GM21447 (cell line): Measurements from ENCODE around the gene EIF3I.
"Not testable (repeated sequence)": the region's sequence is repeated elsewhere in the genome, so short reads cannot be mapped to it uniquely, and the experiment has no call there.

Experiments used
- ATAC-seq: cut with Tn5 transposase; IDR thresholded peaks from one replicate; pipeline ENCODE4 v1.9.1; 2021; ENCODE audit not compliant: unreplicated experiment

EIF3I gene

GRCh38 chr1:32231843-32232432 is 9.7 kb downstream of the EIF3I start:
- ATAC-seq = no peak

GRCh38 chr1:32232558-32233304 is 10.5 kb downstream of the EIF3I start:
- no peak for ATAC-seq

DNA sequence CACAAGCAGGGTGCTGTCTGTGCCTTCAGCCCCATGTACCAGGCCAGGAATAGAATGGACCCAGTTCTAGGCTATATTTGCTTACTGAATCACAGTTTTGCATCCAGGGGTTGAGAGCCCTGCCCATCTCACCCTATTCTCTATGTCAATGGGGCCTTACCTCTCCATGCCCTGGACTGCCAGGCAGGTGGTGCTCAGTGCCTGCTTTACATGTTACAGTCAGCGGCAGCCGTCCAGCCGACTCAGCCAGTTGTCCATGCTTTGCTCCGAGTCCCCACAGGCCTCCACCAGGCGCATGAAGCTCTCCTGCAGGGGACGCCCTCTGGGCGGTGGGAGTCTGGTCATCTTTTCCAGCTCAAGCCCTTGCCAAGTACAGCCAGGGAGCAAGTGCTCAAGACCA is 12.6 kb downstream of the EIF3I start:
- ATAC-seq = no peak

DNA sequence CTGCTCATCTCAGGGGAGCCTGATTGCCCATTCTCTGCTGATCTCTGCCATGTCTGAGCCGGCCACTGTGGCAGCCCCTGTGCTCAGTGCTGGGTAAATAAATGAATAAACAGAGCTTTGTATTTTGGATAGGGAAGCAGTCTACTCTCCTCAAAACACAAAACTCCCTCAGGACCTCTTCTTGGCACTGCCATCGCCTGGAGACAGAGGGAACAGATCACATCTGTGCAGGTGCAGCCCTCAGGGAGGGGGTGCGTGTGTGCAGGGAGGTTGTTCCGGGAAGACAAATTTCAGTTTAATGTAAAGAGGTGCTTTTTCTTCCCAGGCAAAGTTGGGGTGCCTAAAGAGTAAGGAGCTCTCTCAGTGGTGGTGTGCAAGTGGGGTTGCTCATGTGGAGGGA is 17.1 kb downstream of the EIF3I start:
- no peak for ATAC-seq

- ATAC-seq = no peak
Measured at GRCh38 chr1:32239790-32240139, 17.6 kb downstream of the EIF3I start.

DNA sequence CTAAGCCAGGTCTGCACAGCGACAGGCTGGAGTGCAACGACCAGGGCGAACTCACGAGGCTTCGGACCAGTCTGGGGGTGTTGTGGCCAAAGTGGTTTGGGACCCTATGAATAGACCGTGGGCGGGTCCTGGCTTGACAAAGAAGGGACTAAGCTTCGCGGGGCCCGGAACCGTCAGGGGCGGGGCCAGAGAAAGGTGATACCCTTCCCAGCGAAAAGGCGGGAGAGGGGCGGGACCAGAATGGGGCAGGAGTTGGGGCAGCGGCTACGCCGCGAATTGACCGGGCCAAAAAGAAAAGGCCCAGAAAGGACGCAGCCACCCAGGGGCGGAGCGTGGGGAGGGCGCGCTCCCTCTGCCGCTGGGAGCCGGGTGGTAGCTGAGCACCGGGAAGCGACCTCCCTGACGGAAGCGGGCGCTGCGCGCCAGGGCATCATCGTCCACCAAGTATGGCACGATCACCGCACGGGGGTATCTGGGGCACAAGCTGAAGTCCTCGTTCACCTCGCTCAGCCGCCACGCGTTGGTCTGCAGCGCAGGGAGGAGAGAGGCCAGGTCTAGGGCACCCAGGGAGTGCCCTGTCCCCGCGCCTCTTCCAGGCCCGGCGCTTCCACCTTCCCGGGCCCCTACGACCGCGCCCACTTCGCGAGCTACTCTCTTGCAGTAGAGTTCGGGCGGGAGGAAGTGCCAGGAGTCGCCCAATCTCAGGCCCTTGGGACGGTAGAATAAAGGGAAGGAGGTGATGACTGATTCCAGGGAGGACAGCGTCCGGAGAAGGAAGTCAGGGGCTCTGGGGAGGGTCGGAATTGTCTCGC is 18.1 kb downstream of the EIF3I start:
- no peak for ATAC-seq

GRCh38 chr1:32241001-32241763 is 19.0 kb downstream of the EIF3I start:
- ATAC-seq = no peak

GRCh38 chr1:32242341-32242851 is 20.2 kb downstream of the EIF3I start:
- no peak for ATAC-seq

DNA sequence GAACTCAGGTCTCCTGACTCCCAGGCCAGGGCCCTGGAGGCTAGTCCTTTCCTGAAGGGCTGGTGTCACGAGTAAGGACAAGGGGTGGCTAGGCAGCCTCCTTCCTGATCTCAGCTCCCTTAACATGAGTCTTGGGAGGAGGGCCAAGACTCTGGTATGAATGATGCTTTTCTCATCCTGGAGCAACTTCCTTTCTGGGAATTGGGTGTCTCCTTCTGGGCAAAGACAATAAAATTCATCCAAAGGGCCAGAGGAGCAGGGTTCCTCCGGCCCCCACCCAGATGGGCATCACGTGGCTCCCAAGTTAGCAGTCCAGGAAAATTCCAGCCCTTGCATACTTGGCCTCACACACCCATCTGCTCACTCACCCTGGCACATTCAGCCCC is 24.7 kb downstream of the EIF3I start, which contains the start of gene FAM167B:
FAM167B (plus strand) TSS at position 335 of the 386 bp plus-strand sequence. CDS start 200 bp downstream, outside the sequence.
- no peak for ATAC-seq

DNA sequence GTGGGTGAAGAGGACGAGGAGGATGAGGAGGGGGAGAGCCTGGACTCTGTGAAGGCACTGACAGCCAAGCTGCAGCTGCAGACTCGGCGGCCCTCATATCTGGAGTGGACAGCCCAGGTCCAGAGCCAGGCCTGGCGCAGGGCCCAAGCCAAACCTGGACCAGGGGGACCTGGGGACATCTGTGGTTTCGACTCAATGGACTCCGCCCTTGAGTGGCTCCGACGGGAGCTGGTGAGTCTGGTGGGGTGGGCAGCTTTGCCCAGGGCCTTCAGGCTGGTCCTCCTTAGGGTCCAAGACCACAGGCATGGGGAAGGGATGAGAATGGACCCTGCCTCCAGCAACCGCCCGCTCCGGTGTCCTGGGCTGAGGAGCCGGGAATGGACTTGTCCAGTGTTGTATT is 25.2 kb downstream of the EIF3I start:
- ATAC-seq = no peak

- no peak for ATAC-seq
Measured at GRCh38 chr1:32247983-32248889, 26.0 kb downstream of the EIF3I start.

DNA sequence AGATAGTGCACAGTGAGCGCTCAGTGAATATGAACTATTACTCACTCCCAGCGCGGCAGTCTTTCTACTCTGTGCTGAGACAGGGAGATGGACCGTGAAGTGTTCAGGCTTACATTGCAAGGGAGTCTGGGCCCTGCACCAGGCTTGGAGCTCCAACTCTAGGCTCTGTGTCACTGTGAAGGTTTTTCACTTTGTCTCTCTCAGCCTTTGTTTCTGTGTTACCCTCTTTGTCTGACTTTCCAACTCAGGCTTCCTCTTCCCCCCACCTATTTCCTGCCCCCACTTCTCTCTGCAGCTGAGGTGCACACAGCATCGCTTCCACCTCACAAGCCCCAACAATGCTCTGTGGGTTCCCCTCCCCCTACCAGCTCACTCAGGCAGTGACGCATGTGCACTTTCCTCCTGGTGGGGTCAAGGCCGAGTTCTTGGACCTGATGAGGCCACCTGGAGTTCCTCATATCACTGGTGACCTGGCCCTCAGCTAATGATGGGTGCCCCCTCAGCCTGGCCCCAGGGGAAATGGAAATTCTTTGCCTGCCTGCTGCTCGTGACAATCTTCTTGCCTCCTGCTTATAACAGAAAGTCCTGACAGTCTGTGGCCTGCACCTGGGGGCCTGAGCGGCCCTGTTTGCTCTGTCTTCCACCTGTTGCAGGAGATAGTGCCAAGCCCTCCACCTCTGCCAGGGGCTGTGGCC is 27.8 kb downstream of the EIF3I start:
- peak; percentile 60 for ATAC-seq

GRCh38 chr1:32250893-32251716 is 28.9 kb downstream of the EIF3I start, which contains the start of gene LCK:
Gene LCK, plus strand, starts transcription at chr1:32251265. Its CDS starts 23,065 bp downstream, at chr1:32274330.
- ATAC-seq = no peak

- no peak for ATAC-seq
Measured at GRCh38 chr1:32255072-32256071, 33.2 kb downstream of the EIF3I start.

DNA sequence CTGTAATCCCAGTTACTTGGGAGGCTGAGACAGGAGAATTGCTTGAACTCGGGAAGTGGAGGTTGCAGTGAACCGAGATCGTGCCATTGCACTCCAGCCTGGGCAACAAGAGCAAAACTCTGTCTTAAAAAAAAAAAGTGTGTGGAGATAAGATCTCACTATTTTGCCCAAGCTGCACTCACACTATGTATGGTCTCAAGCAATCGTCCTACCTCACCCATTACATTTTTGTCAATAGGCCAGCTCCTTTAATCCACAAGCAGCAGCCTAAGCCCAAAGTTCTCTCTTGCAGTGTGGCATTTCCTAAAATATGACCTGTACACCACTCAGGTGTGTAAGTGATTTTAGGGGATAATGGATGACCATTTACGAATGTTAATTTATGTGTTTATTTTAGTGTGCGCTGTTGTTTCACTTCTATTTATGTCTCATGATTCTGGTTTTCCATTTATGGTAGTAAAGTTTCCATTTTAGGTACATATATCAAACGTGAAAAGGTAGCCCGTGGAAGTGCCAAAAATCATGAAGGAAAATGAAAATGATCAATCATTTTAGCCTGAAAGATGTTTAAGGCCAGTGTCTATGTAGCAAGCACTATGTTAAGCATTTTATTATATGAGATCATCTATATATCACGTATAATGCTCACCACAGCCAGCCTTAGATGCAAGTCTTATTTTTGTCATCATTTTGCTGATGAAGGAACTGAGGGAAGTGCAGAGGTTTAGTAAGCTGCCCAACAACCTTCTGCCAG is 34.4 kb downstream of the EIF3I start:
- no peak for ATAC-seq

GRCh38 chr1:32257227-32257508 is 35.0 kb downstream of the EIF3I start:
- no peak for ATAC-seq

GRCh38 chr1:32263236-32263593 is 41.0 kb downstream of the EIF3I start:
- ATAC-seq = not testable (repeated sequence)
